ENCODE measurements around the gene RXRG. TPM values are rescaled to one million over a fixed set of nuclear protein-coding genes. Genes with fewer than 3 reads are reported as not detected.

Gene RXRG
- total RNA-seq, 1 experiment from 2014 or later = not detected

DNA sequence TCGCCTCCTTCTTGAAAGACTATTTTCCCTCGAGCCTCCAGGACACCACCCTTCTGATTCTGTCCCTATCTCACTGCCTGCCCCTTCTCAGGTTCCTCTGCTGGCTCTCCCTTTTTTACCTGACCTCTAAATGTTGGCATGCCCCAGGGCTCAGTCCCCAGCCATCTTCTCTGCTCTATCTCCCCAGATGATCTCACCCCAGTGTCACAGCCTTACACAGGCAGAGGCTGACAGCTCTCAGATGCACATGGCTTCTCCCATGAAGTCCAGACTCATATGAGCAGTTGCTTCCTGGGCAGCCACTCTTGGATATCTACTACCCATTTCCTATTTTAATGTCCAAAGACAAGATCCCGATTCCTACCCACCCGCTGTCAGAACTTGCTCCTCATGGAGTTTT, 37.5 kb downstream of the RXRG start:
- Histone ChIP-seq H3K4me3 (replicated peaks in 1 of 2; ENCODE audit: low read depth in 1 of 2, low read length in 2 of 2) (no peak overlapping the region), H3K27ac (ENCODE audit: low read depth, low read length) (no peak overlapping the region), H3K4me2 (ENCODE audit: low read length) (no peak overlapping the region), H3K9me3 (ENCODE audit: control insufficient read depth in 1 of 2, insufficient read depth in 1 of 2, low read depth in 1 of 2, low read length in 2 of 2) (no peaks in the 10 kb centered on the region), H3K79me2 (ENCODE audit: insufficient read depth, low read length) (no peaks in the 10 kb centered on the region), H3K9ac (ENCODE audit: low read length) (no peak overlapping the region), H3K27me3 (ENCODE audit: insufficient read depth, low read length) (peaks cover 20% of the 10 kb centered on the region), H3K4me1 (ENCODE audit: control insufficient read depth in 1 of 2, insufficient read depth in 2 of 2, low read length in 2 of 2) (no peaks in the 10 kb centered on the region), H3K36me3 (ENCODE audit: control insufficient read depth in 1 of 2, insufficient read depth in 2 of 2, low read length in 2 of 2) (no peaks in the 10 kb centered on the region), H3K9me2 (ENCODE audit: insufficient read depth) (no peaks in the 10 kb centered on the region), H4K20me1 (ENCODE audit: insufficient read depth) (no peaks in the 10 kb centered on the region), H2AFZ (ENCODE audit: low read depth, low read length, poor library complexity, severe bottlenecking) (no peak overlapping the region)
- DNase-seq (ENCODE audit: low read depth, low spot score) = no peak
- RAD21 ChIA-PET (ENCODE audit: low non-redundant PET in 1 of 2, low total read pairs in 2 of 2, uncharacterized antibody in 2 of 2, unreplicated experiment in 2 of 2) = no interaction called here
- intact Hi-C loops (cut with micrococcal nuclease) = loop anchor here (10.0 kb wide), 1 partner anchor 307 kb away; no protein-coding TSS in a partner anchor
- CTCF ChIA-PET = interaction anchor here (0.8 to 5.7 kb wide), 2 partner anchors 186 to 195 kb away, joined by 3 to 26 read pairs; no protein-coding TSS in a partner anchor
- TF ChIP-seq SP1 (IDR thresholded peaks at IDR 0.05; ENCODE audit: low read depth) (no peak), MAX (IDR thresholded peaks at IDR 0.05) (no peak), TCF7L2 (IDR thresholded peaks at IDR 0.05; ENCODE audit: borderline replicate concordance, extremely low read depth, insufficient read depth, insufficient read length) (no peak), ELF1 (IDR thresholded peaks at IDR 0.05; ENCODE audit: borderline replicate concordance, low read depth) (no peak), ZBTB33 (IDR thresholded peaks at IDR 0.05; ENCODE audit: extremely low read depth, insufficient replicate concordance, low read length) (no peak), YY1 (IDR thresholded peaks at IDR 0.05; ENCODE audit: extremely low read depth, insufficient replicate concordance, low read depth, low read length) (no peak), SRF (IDR thresholded peaks at IDR 0.05; ENCODE audit: low read depth) (no peak), CEBPB (IDR thresholded peaks at IDR 0.05; ENCODE audit: low read depth) (no peak), EGR1 (IDR thresholded peaks at IDR 0.05; ENCODE audit: low read depth) (no peak), RAD21 (IDR thresholded peaks at IDR 0.05; ENCODE audit: low read depth) (no peak), ATF3 (IDR thresholded peaks at IDR 0.05) (no peak), CTCF (IDR thresholded peaks at IDR 0.05 in 2 of 3, conservative IDR thresholded peaks at IDR 0.05 in 1 of 3; ENCODE audit: borderline replicate concordance in 1 of 3, insufficient read depth in 1 of 3, low read depth in 2 of 3, low read length in 2 of 3) (no peak), ZFX (IDR thresholded peaks at IDR 0.05) (no peak), EZH2 (IDR thresholded peaks at IDR 0.05) (no peak), ZNF274 (IDR thresholded peaks at IDR 0.05; ENCODE audit: low read depth, low read length) (no peak), POLR2AphosphoS5 (IDR thresholded peaks at IDR 0.05; ENCODE audit: low read depth, low read length) (no peak), JUND (IDR thresholded peaks at IDR 0.05) (no peak), EZH2phosphoT487 (IDR thresholded peaks at IDR 0.05; ENCODE audit: borderline replicate concordance) (no peak), POLR2A (IDR thresholded peaks at IDR 0.05; ENCODE audit: borderline replicate concordance, extremely low read depth, insufficient read depth, insufficient read length) (no peak)
- POLR2A ChIA-PET = no interaction called here
- BruUV-seq (replicated peaks) = no TSS peak
- ATAC-seq = no peak

Data from HCT116 (cell line).